COLO829 (cell line): ENCODE measurements around the gene FOSL2.

Experiments used
- DNase-seq: peaks from one replicate; pipeline ENCODE4 v3.0.0; 2012; ENCODE audit warnings: low spot score

FOSL2 gene

DNA sequence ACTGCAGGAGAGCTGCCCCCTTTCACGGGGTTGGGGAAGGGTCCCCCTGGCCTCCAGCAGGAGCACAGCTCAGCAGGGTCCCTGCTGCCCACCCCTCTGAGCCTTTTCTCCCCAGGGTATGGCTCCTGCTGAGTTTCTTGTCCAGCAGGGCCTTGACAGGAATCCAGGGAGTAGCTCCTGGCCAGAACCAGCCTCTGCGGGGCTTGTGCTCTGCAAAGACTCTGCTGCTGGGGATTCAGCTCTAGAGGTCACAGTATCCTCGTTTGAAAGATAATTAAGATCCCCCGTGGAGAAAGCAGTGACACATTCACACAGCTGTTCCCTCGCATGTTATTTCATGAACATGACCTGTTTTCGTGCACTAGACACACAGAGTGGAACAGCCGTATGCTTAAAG is 21.2 kb downstream of the FOSL2 start:
- DNase-seq, result no peak

- DNase-seq, result no peak
Measured at GRCh38 chr2:28414583-28414982, 21.9 kb downstream of the FOSL2 start.

DNA sequence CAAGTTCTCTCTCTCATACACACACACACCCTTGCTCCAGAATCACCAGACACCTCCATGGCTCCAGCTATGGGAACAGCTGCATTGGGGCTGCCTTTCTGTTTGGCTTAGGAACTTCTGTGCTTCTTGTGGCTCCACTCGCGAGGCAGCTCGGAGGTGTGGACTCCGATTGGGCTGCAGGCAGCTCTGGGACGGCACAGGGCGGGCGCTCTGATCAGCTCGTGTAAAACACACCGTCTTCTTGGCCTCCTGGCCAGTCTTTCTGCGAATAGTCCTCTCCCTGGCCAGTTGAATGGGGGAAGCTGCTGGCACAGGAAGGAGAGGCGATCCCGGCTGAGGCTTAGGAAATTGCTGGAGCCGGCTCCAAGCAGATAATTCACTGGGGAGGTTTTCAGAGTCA is 22.4 kb downstream of the FOSL2 start:
- DNase-seq, result no peak

DNA sequence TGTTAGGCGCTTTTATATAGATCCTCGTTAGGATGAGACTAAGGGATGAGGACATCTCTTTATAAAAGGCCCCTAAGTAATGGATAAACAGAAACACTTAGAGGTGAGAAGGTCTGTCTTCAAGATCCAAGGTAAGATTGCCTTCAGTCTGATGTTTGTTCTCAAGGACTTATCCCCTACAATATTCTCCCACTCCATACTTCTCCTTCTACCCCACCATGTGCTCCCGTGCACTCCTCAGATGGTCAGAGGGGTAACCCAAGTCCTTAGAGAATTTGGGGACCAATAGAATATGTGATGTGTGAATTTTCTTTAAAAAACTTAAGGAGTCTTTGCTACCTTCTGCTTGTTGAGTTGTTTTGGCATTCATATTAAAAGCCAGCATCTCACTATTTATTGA is 23.1 kb downstream of the FOSL2 start:
- no peak for DNase-seq

GRCh38 chr2:28419003-28419402 is 26.3 kb downstream of the FOSL2 start:
- no peak for DNase-seq

DNA sequence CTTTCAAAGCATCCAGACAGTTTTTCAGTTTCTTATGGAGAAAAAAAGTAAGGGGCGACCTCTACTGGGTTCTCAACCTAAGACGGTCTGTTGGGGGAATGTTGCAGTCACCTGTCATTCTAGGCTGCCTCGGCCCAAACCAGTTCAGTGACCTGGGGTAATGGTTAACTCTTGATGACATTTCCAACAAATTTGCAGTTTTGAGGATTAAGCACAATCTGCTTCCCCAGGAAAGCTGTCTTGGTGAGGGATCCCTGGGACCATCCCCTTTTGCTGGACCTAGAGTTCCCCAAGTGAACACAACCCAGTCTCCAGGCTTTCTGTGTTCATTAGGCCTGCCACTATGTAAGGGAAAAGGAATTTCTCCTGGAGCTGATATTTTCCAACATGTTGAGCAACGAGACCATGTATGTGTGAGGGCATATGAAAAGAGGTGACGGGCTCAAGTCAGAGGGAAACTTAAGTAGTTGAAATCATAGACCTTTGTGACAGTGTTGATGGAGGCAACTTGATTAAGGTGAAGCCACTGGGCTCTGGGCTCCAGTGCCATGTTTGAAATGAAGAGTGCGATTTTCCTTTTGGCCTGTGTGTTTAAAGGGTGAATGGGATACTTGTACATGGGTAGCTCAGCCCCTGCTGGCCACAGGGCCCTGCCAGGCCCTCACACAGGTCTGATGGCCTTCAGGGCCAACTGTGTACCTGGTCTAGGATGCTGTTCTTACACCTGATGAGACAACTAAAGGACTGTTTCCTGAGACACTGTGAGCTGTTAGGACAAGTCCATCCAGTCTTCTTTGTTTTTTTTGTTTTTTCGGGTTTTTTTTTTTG is 27.0 kb downstream of the FOSL2 start:
- DNase-seq, result no peak

GRCh38 chr2:28420722-28421121 is 28.1 kb downstream of the FOSL2 start:
- DNase-seq, result no peak

DNA sequence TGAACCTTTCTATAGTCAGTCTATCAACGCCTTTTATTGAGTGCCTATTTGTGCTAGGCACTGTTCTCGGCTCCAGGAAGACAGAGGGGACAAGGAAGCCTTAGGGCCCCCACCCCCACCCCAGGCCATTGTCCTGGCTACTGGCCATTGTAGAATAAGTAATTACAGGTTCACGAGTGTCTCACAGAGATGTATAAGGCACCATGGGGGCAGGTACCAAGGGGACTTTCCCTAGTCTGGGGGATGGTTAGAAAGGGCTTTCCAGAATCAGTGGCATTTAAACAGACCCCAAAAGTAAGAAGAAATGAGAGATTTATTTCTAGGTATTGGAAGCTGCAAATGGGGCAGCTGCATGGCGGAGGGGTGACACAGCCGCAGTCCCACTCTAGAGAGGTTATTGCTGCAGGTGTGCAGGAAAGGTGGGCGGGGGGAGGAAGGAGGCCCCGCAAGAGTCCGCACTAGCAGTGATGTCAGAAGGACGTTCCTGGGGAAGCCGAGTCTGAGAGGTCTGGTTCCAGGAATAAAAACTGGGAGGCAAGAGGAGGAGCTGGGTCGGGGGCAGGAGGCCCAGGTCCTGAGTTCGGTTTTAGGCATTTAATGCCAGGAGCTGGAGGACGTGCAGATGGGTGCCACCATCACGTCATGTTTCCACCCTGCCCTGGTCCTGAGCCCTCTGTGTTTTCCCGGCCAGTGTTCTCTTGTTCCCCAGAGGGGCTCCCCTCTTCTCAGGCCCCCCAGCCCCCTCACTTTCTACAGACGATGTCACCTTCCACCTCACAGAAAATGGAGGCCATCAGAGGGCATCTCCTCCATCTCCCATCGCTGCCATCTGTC is 30.5 kb downstream of the FOSL2 start:
- DNase-seq, result no peak

GRCh38 chr2:28423856-28424605 is 31.4 kb downstream of the FOSL2 start:
- no peak for DNase-seq

DNA sequence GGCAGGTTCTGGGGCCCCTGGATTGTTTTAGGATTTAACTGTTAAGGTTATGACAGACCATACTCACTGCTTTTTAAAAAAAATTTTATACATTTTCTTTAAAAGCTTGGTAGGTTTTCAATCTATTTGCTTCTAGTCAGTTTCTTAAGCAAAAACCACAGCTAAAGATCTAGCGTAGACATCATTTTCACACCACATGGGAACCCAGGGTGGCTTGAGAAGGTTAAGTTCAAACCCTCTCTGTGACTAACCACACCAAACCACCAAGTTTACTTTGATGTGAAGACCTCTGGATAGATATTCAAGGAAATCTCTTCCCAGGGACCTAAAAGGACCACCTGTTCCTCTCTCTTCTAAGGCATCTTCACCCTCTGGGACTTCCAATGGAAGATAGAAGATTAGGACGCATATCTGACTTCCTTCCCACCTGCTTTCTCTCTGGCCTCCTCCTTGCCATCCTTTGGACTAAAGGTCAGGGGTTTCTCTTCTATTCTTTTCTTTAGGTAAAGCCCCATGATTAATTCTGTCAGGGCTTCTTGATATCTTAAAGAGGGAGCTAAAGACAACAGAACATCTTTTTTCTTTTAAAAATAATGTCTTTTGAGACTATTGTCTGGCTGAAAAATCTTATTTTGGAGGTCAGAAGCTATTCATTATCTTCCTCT is 32.3 kb downstream of the FOSL2 start:
- no peak for DNase-seq

DNA sequence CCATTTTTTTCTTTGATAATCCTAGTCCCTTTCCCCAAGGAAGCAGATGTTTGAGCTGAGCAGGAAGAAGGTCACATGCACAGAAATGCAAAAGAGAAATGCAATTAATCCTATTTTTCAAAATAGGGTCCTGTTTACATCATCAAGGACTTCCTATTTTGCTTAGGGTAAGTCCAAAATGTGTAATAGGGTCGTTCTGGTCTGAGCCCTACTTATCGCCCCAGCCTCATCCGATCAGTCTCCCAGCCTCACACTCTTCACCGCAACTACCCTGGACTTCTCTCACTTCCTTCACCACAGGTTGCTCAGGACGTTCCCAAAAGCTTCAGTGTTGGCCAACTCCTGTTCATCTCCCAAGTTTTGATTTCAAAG is 32.8 kb downstream of the FOSL2 start:
- DNase-seq, result no peak

- no peak for DNase-seq
Measured at GRCh38 chr2:28427741-28428415, 35.2 kb downstream of the FOSL2 start.

DNA sequence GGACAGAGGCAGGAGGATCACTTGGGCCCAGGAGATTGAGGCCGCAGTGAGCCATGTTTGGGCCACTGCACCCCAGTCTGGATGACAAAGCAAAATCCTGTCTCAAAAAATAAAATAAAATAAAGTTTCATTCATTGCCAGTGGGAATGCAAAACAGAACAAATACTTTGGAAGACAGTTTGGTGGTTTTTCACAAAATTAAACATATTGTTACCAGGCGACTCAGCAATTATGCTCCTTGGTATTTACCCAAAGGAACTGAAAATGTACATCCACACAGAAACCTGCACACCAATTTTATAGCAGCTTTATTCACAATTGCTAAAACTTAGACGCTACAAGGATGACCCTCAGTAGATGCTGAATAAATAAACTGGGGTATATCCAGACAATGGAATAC is 35.8 kb downstream of the FOSL2 start:
- peak; percentile 18 for DNase-seq

GRCh38 chr2:28429636-28430376 is 37.1 kb downstream of the FOSL2 start:
- peak; percentile 50 for DNase-seq

- DNase-seq, result no peak
Measured at GRCh38 chr2:28430377-28430765, 37.7 kb downstream of the FOSL2 start.

DNA sequence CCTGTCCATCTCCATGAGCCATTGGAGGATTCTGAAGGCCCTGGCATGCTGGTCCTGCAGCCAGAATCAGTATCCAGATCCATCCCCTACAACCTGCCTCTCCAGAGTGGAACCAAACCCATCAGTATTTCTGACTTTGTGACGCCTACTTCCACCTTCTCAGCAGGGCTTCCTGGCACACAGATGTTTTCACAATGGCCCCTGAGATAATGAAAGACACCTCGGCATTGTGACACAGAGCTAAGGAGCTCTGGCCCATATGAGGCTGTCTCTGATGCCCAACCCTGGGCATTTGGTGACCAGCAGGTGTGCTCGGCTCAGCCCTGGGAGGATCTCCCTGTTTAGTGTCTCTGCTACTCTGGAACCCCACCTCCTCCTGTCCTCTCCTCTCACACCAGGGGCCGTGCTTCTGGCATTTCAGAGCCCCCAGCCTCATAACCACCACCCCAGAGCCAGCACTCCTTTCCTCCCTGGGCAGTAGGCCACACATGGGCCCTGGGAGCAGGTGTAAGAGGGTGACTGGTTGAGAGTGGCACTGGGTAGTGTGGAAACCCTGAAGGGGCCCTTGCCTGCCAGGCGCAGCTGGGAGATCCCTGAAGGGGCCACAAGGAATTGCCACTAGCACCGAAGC is 38.2 kb downstream of the FOSL2 start:
- no peak for DNase-seq

- DNase-seq, result no peak
Measured at GRCh38 chr2:28431741-28432140, 39.1 kb downstream of the FOSL2 start.

DNA sequence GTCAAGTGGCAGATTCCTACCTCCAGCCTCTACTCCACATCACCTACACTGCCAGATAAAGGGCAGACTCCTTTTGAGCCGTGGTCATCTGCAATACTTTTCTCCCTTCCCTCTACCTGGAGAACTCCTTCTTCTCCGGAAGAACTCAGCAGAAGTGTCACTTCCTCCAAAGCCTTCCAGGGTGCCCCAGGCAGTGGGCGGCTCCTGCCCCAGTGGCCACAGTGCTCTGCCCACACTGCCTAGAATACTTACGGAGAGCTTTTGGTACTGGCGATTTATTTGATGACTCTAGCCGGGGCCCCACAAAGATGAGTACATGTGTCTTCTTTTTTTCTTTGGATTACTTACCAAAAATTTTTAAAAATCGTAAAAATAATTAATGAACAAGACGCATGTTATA is 39.7 kb downstream of the FOSL2 start:
- no peak for DNase-seq

DNA sequence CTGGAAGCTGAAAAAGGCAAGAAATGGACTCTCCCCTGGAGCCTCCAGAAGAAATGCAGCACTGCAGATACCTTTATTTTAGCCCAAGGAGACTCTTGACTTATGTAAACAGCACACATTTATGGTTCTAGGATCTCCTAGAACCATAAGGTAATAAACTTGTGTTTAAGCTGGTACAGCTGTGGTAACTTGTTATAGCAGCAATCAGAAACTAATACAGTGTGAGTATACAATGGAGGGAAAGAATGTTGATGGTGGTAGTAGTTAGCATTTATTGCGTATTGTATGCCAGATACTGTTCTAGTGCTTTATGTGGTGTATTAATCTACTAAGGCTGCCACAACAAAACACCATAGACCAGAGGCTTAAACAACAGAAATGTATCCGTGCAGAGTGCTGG is 40.6 kb downstream of the FOSL2 start:
- DNase-seq, result no peak

- no peak for DNase-seq
Measured at GRCh38 chr2:28433935-28434599, 41.4 kb downstream of the FOSL2 start.
